ENCODE data around the gene PLPPR3. TPM values are rescaled to one million over a fixed set of nuclear protein-coding genes. Genes with fewer than 3 reads are reported as not detected.

Gene PLPPR3
- polyA plus RNA-seq, 1 of the 3 experiments (the other 2 are of a cell fraction): 1.6 TPM

DNA sequence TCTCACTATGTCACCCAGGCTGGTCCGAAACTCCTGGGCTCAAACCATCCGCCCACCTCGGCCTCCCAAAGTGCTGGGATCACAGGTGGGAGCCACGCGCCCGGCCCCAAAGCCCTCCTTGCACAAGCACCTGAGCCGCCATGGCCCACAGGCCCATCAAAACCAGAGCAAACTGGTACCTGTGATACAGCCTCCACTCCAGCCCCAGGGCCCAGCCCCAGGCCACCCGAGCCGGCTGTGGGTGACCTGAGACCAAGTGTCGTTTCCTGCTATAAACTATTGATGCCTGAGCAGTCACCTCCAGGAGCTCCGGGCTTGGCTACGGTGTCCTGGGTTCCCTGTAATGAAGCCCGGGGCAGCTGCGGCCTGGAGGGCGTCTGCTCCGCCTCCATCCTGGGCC is 34.2 kb downstream of the PLPPR3 start:
- Histone ChIP-seq H3K4me3 (ENCODE audit: low read depth in 2 of 2, low read length in 1 of 2) (no peak overlapping the region), H3K79me2 (ENCODE audit: insufficient read depth) (no peaks in the 10 kb centered on the region), H3K9me2 (no peaks in the 10 kb centered on the region), H4K20me1 (ENCODE audit: insufficient read depth) (no peaks in the 10 kb centered on the region), H3K27me3 (ENCODE audit: insufficient read depth) (no peaks in the 10 kb centered on the region), H3K9me3 (no peaks in the 10 kb centered on the region), H3F3A (replicated peaks; ENCODE audit: insufficient read depth) (no peaks in the 10 kb centered on the region), H3K9ac (no peak overlapping the region), H3K27ac (ENCODE audit: low read depth in 2 of 2, low read length in 1 of 2) (no peak overlapping the region), H2AFZ (ENCODE audit: low read depth) (no peak overlapping the region), H3K36me3 (replicated peaks in 1 of 2; ENCODE audit: control insufficient read depth in 1 of 2, insufficient read depth in 2 of 2, low read length in 1 of 2) (no peaks in the 10 kb centered on the region), H3K4me1 (ENCODE audit: control insufficient read depth in 1 of 2, insufficient read depth in 2 of 2, low read depth in 1 of 2, low read length in 1 of 2) (peaks cover 4 to 15% of the 10 kb centered on the region in 2 experiments; a peak in 1 of 4 replicates), H3K4me2 (no peak overlapping the region)
- WGBS (ENCODE audit: low lambda C conversion rate): 90% methylated on average over 12 of the region's 16 CpGs
- CTCF ChIA-PET: interaction anchor here (1.3 kb wide), 1 partner anchor 17 kb away, joined by 4 read pairs; no protein-coding TSS in a partner anchor
- DNase-seq: no peak
- TF ChIP-seq, protein P1, sequence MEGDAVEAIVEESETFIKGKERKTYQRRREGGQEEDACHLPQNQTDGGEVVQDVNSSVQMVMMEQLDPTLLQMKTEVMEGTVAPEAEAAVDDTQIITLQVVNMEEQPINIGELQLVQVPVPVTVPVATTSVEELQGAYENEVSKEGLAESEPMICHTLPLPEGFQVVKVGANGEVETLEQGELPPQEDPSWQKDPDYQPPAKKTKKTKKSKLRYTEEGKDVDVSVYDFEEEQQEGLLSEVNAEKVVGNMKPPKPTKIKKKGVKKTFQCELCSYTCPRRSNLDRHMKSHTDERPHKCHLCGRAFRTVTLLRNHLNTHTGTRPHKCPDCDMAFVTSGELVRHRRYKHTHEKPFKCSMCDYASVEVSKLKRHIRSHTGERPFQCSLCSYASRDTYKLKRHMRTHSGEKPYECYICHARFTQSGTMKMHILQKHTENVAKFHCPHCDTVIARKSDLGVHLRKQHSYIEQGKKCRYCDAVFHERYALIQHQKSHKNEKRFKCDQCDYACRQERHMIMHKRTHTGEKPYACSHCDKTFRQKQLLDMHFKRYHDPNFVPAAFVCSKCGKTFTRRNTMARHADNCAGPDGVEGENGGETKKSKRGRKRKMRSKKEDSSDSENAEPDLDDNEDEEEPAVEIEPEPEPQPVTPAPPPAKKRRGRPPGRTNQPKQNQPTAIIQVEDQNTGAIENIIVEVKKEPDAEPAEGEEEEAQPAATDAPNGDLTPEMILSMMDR (IDR thresholded peaks at IDR 0.05): no peak
- TF ChIP-seq RCOR1 (IDR thresholded peaks at IDR 0.05; ENCODE audit: low read length) (no peak), TAF1 (IDR thresholded peaks at IDR 0.05; ENCODE audit: borderline replicate concordance, low read depth, low read length) (no peak), FOXJ3 (CRISPR knock-in tag; IDR thresholded peaks at IDR 0.05) (no peak), RXRA (IDR thresholded peaks at IDR 0.05; ENCODE audit: borderline replicate concordance, low read depth) (no peak), GABPA (IDR thresholded peaks at IDR 0.05; ENCODE audit: low read depth) (no peak), RFX5 (IDR thresholded peaks at IDR 0.05; ENCODE audit: low read length) (no peak), EZH2phosphoT487 (IDR thresholded peaks at IDR 0.05; ENCODE audit: borderline replicate concordance, low read depth) (no peak), IRF3 (IDR thresholded peaks at IDR 0.05; ENCODE audit: low read depth, low read length) (no peak), TEAD4 (IDR thresholded peaks at IDR 0.05; ENCODE audit: borderline replicate concordance, insufficient read depth) (no peak), ELF1 (IDR thresholded peaks at IDR 0.05) (no peak), GATA2 (CRISPR knock-in tag; IDR thresholded peaks at IDR 0.05) (no peak)
- POLR2A ChIA-PET: no interaction called here

- H3K36me3 ChIP-seq (replicated peaks in 1 of 2; ENCODE audit: control insufficient read depth in 1 of 2, insufficient read depth in 2 of 2, low read length in 1 of 2): no peaks in the 10 kb centered on the region
- no peaks in the 10 kb centered on the region for H3K27me3 ChIP-seq (ENCODE audit: insufficient read depth)
- no peaks in the 10 kb centered on the region for H3F3A ChIP-seq (replicated peaks; ENCODE audit: insufficient read depth)
- ChIA-PET CTCF (interaction anchor here (1.0 to 1.2 kb wide), 2 partner anchors 54 to 72 kb away, joined by 3 read pairs; no protein-coding TSS in a partner anchor), POLR2A (interaction anchor here (0.6 kb wide), 1 partner anchor 9 kb away, joined by 5 read pairs; no protein-coding TSS in a partner anchor)
- H3K79me2 ChIP-seq (ENCODE audit: insufficient read depth): no peaks in the 10 kb centered on the region
- H3K9me3 ChIP-seq: no peaks in the 10 kb centered on the region
- H3K4me2 ChIP-seq: no peak overlapping the region
- no peak for DNase-seq
- H3K4me3 ChIP-seq (ENCODE audit: low read depth in 2 of 2, low read length in 1 of 2): no peak overlapping the region
- no peaks in the 10 kb centered on the region for H3K9me2 ChIP-seq
- no peaks in the 10 kb centered on the region for H4K20me1 ChIP-seq (ENCODE audit: insufficient read depth)
- WGBS (ENCODE audit: low lambda C conversion rate): 79% methylated on average over 11 of the region's 13 CpGs
- no peak for TF ChIP-seq MXI1 (IDR thresholded peaks at IDR 0.05; ENCODE audit: low read depth, low read length)
- TF ChIP-seq CHD2 (IDR thresholded peaks at IDR 0.05; ENCODE audit: low read length, partially characterized antibody): no peak
- no peak for TF ChIP-seq JUND (IDR thresholded peaks at IDR 0.05)
- TF ChIP-seq FOXM1 (IDR thresholded peaks at IDR 0.05; ENCODE audit: low read depth): no peak
- H3K27ac ChIP-seq (ENCODE audit: low read depth in 2 of 2, low read length in 1 of 2): no peak overlapping the region
- H3K9ac ChIP-seq: no peak overlapping the region
- no peak overlapping the region for H2AFZ ChIP-seq (ENCODE audit: low read depth)
- H3K4me1 ChIP-seq (ENCODE audit: control insufficient read depth in 1 of 2, insufficient read depth in 2 of 2, low read depth in 1 of 2, low read length in 1 of 2): peaks cover 6 to 10% of the 10 kb centered on the region in 2 experiments; a peak in 1 of 4 replicates
These were observed 37.2 kb downstream of the PLPPR3 start for GRCh38 chr19:784541-784940.
